ENCODE measurements around the gene MPPE1.
"Not testable (repeated sequence)": the region's sequence is repeated elsewhere in the genome, so short reads cannot be mapped to it uniquely, and the experiment has no call there.

Gene MPPE1

GRCh38 chr18:11923450-11923849 is 15.3 kb upstream of the MPPE1 start:
- DNase-seq = no peak

DNA sequence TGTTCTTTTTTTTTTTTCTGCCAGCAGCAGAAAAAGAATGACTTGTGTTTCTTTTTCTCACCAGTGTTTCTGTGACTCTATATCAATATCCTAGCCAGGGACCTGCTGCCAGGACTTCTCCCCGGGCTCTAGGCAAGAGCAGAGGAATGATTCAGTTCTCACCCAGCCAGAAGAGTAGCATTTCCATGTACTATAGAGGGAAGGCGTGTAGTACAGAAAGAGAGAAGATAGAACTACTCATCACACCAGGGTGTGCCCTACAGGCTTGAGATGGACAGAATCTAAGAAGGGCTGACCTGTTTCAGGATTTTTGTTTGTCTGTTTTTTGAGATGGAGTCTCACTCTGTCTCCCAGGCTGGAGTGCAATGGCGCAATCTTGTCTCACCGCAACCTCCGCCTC is 11.4 kb upstream of the MPPE1 start:
- DNase-seq = not testable (repeated sequence)

- DNase-seq = peak in 1 of 2 donors; percentile 9
Observed at GRCh38 chr18:11916880-11917279, 8.8 kb upstream of the MPPE1 start.

- DNase-seq = no peak
Observed at GRCh38 chr18:11909591-11910026, 1.5 kb upstream of the MPPE1 start.

GRCh38 chr18:11909061-11909455 is 941 bp upstream of the MPPE1 start:
- no peak for DNase-seq

DNA sequence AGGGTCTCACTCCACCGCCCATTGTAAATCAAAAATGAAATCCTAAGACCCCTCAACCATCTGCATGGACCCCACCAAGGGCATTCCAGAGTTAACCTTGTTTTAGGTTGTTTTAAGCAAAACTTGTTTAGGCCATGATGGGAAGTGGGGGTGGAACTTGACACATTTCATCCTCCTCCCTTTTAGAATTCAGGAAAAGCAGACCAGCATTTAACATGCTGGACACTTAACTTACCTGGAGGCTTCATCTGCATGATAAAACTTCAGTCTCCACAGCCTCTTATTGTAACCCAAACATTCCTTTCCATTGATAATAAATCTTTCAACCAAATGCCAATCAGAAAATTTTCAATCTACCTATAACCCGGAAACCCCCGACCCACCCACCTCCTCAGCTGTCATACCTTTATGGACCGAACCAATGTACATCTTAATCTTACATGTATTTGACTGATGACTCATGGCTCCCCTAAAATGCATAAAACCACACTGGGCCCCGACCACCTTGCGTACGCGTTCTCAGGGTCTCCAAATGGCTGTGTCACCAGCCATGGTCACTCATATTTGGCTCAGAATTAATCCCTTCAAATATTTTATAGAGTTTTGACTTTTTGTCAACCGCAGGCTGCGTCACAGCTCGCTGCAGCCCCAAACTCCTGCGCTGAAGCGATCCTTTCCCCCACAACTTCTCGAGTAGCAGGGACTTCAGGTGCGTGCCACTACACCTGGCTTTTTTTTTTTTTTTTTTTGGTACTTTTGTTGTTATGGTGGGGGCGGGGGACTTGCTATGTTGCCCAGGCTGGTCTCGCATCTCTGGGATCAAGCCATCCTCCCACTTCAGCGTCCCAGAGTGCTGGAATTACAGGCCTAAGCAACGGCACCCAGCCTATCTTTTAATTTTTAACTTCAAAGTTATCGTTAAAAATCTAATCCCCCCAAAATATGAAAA is 917 bp downstream of the MPPE1 start:
- DNase-seq = no peak

- no peak for DNase-seq
Observed at GRCh38 chr18:11906176-11906575, 1.9 kb downstream of the MPPE1 start.

- no peak for DNase-seq
Observed at GRCh38 chr18:11905613-11906012, 2.5 kb downstream of the MPPE1 start.

DNA sequence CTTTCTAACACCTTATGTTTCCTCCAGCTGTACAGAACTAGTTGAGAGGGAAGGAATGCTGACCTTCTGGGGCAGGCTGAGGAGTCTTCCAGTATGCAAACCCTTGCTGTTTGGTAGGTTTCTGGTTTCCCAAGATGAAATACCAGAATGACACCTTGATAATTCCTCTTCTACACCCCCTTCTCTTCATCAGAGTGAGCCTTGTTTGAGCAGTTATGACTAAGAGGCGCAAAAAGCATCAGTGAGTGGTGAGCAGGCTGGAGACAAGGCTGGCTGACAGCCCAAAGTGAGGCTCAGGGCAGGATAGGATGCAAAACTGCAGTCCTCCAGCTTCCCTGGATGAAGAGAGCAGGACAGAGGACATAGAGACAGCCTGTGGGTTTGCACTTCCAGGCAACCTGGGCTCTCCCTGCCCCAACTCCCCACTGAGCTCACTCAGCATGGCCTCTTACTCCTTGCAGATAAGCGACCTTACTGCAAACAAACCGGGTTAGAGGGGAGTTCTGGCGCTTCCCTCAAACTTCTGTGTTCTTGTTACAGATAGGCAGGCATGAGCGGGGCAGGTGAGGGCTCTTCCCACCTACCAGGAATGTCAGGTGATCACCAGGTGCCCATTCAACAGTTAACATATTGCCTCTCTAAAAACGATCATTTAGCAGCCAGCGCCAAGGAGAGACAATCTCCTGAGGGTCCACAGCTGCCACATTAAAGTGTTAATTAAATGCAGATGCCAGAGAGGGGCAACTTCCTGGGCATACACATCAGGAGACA is 5.4 kb downstream of the MPPE1 start:
- DNase-seq = no peak

- no peak for DNase-seq
Observed at GRCh38 chr18:11901826-11902438, 6.2 kb downstream of the MPPE1 start.

GRCh38 chr18:11899063-11899462 is 9.1 kb downstream of the MPPE1 start:
- DNase-seq = no peak

GRCh38 chr18:11897781-11898180 is 10.3 kb downstream of the MPPE1 start:
- no peak for DNase-seq

DNA sequence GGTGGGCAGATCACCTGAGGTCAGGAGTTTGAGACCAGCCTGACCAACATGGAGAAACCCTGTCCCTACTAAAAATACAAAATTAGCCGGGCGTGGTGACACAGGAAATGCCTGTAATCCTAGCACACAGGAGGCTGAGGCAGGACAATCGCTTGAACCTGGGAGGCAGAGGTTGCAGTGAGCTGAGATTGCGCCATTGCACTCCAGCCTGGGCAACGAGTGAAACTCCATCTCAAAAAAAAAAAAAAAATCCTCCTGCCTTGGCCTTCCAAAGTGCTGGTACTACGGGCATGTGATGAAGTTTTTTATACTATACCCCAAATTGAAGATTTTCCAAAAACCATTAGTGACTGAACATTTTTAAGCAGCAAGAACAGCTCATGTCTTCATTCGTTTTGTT is 15.7 kb downstream of the MPPE1 start:
- not testable (repeated sequence) for DNase-seq

DNA sequence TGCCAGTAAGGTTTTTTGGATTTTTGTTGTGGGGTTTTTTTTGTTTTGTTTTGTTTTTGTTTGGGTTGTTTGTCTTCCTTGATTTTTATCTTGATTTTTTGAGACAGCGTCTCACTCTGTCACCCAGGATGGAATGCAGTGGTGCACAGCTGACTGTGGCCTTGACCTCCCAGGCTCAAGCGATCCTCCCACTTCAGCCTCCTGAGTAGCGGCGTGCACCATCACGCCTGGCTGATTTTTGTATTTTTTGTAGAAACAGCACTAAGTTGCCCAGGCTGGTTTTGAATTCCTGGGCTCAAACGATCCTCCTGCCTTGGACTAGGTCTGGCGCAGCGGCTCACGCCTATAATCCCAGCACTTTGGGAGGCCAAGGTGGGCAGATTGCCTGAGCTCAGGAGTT is 16.4 kb downstream of the MPPE1 start:
- DNase-seq = no peak

GRCh38 chr18:11889284-11889683 is 18.8 kb downstream of the MPPE1 start:
- no peak for DNase-seq

DNA sequence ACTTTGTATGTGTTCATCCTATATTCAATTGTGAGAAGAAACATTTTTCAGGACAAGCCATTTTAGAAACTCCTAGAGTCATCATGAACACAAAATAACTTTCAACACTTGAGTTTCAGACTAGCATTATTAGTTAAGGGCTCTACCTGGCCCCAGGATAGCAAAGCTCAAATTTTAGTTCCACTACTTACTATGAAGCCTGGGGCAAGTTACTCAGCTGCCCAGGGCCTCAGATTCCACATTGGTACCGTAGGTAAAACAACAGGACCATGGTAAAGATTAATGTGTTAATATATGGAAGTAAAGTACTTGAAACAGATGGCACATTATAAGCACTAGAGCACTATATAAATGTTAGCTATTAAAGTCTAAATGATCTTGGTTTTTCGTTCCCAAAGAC is 19.4 kb downstream of the MPPE1 start:
- no peak for DNase-seq

DNA sequence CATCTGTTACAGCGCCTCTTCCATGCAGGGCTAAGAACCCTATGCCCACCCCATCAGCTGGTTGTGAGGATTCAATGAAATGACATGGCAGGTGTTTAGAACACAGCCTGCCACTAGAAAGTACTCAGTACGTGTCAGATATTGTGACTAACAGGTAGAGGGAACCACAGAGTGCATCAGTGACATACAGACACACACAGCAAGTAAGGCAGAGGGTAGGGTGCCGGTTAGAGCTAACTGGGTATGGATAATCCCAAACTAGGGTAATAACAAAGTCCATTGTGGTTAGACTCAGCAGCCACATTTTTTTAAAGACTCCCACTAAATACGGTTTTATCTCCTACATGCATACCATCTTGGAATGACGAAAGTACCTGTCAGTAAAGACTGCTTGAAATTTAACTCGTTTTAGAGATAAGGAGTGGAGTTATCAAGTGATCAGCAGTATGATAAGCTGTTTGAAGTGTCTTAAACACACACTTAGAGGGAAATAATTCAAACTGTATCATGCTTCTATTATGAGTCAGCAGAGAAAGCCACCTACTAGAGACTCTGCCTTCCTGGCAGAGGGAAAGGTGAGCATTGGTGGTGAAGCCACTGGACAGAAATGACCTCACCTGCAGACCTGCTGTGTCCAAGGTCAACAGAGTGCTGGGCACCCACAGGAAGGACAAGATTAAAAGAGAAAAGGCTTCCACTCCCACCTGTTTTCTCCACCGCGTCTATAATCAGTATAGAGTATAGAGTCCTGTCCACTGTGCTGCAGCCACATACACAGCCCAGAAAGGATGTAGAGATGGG is 20.6 kb downstream of the MPPE1 start:
- DNase-seq = no peak

- DNase-seq = no peak
Observed at GRCh38 chr18:11886577-11887110, 21.5 kb downstream of the MPPE1 start.

DNA sequence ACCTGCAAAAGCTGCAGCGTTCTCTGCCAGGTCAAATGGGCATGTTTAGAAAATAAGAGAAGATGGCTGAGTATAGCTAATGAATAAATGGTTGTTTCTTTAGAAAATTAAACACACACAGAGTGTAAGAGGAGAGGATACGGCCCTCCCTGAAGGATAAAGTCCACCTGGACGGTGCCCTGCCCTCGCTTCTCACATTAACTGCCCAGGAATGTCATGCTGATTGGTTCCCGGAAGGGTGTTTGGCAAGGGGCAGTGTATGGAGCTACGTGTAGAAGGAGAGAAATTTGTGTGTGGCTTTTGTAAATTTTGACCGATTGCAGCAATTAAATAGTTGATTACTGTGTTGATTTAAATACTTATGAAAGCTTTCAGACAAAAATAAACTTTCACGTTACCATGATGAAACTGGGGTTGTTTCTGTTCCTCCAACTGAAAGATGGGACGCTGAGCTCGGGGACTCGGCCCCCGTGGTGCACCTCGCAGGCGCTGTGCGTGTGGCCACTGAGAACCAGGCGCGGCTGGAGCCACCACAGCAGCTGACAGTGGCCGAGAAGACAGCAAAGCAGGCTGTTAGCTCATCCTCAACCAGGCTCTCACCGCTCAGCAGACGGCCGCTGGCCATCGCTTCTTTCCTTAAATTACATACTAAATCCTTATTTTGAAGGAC is 22.7 kb downstream of the MPPE1 start:
- DNase-seq = peak in 1 of 2 donors; percentile 13

DNA sequence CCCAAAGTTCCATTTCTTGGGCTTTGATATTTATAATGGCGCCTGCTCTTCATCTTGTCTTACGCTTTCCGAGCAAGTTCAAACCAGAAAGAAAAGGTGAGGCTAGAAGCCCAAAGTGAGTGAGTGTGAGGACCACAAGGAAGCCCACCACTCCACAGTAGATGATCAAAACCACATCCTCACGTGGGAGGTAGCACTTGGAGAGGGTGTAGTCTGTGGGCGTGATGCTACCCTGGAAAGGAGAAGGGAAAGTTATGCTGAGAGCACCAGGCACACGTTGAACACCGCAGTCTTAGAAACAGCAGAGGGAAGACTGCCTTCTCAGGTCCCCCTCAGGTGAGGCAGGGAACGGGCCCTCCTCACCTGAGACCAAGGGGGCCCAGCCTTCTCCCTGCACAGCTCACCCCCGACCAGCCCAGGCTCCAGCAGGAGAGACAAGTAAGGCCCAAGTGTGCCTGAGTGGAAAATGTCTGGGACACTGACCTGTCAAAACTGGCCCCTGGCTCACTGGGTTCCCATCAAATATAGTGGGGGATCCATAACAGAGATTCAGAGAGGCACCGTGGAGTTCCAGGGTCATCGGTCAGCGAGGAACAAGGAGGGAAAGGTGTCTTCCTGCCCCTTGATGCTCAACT is 23.6 kb downstream of the MPPE1 start:
- DNase-seq = no peak

DNA sequence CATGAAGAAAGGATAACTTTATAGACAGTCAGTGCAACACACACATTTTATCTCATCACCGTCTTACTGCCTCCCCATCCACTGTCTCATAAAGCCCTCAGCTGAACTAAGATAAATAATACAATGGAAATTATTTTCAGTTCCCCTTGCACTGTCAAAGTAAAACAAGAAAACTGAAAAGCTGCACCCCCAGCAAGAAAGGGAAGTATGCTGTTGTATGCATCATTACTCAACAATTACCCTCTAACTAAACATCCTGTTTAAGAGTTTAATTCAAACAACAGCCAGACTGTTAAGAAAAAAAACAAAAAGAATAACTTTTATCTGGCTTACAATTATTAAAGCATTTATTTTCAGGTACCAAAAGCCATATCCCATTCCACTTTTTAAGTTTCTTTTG is 25.0 kb downstream of the MPPE1 start:
- DNase-seq = peak; percentile 14 to 32

All from CD4-positive, alpha-beta T cell treated with Interferon alpha-2 for 1 hour (primary cell).